Measurements from ENCODE around the gene MYH15. TPM values are rescaled to one million over a fixed set of nuclear protein-coding genes. Genes with fewer than 3 reads are reported as not detected.

MYH15 gene
- total RNA-seq, 1 experiment from 2014 or later: 1.2 TPM

DNA sequence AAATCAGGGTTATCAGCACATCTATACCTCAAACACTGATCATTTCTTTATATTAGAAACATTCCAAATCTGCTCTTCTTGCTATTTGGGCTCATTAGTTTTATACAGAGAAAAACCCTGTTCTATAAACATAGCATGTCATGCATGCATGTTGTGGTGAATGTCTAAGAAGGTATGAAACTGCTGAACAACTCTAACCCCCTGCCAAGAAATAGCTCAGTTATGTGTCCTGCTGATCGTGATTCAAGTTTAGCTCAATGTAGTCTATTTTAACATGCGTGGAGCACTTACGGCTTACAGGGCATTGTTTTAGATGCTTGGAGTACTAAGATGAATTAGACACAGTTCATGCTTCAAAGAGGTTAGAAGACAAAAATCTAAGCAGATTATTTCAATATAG is 35.8 kb downstream of the MYH15 start:
- ChIA-PET POLR2A (no interaction called here), CTCF (no interaction called here)
- no TSS peak for BruUV-seq (replicated peaks)
- intact Hi-C loops (cut with micrococcal nuclease; ENCODE audit: unreplicated experiment): loop anchor here (10.0 kb wide), 1 partner anchor 550 kb away; no protein-coding TSS in a partner anchor
- DNase-seq (ENCODE audit: low read depth, low spot score) (no peak), ATAC-seq (no peak)
- Histone ChIP-seq H3K9me3 (ENCODE audit: control insufficient read depth, insufficient read depth, low read depth, low read length) (peaks cover 10% of the 10 kb centered on the region; the same call in 1 of the 2 replicates), H3K27ac (ENCODE audit: low read length) (peak overlapping the region; percentile 17; the same call in 1 of the 2 replicates), H3K27me3 (ENCODE audit: control insufficient read depth, insufficient read depth, low read length) (no peaks in the 10 kb centered on the region), H3K4me1 (ENCODE audit: control insufficient read depth, insufficient read depth, low read length) (peaks cover 21% of the 10 kb centered on the region), H3K36me3 (ENCODE audit: control insufficient read depth, insufficient read depth, low read length) (no peaks in the 10 kb centered on the region), H3K4me3 (ENCODE audit: low read depth in 2 of 2, low read length in 2 of 2) (no peak overlapping the region)
- TF ChIP-seq TCF7L2 (IDR thresholded peaks at IDR 0.05; ENCODE audit: low read depth, low read length): no peak
- TF ChIP-seq, protein P1, sequence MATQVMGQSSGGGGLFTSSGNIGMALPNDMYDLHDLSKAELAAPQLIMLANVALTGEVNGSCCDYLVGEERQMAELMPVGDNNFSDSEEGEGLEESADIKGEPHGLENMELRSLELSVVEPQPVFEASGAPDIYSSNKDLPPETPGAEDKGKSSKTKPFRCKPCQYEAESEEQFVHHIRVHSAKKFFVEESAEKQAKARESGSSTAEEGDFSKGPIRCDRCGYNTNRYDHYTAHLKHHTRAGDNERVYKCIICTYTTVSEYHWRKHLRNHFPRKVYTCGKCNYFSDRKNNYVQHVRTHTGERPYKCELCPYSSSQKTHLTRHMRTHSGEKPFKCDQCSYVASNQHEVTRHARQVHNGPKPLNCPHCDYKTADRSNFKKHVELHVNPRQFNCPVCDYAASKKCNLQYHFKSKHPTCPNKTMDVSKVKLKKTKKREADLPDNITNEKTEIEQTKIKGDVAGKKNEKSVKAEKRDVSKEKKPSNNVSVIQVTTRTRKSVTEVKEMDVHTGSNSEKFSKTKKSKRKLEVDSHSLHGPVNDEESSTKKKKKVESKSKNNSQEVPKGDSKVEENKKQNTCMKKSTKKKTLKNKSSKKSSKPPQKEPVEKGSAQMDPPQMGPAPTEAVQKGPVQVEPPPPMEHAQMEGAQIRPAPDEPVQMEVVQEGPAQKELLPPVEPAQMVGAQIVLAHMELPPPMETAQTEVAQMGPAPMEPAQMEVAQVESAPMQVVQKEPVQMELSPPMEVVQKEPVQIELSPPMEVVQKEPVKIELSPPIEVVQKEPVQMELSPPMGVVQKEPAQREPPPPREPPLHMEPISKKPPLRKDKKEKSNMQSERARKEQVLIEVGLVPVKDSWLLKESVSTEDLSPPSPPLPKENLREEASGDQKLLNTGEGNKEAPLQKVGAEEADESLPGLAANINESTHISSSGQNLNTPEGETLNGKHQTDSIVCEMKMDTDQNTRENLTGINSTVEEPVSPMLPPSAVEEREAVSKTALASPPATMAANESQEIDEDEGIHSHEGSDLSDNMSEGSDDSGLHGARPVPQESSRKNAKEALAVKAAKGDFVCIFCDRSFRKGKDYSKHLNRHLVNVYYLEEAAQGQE (IDR thresholded peaks at IDR 0.05; ENCODE audit: insufficient read depth in 1 of 2, low read depth in 2 of 2, low read length in 1 of 2): no peak
- TF ChIP-seq SIN3A (IDR thresholded peaks at IDR 0.05; ENCODE audit: borderline replicate concordance, insufficient read depth, low read depth, low read length): no peak
- TF ChIP-seq, protein P2, sequence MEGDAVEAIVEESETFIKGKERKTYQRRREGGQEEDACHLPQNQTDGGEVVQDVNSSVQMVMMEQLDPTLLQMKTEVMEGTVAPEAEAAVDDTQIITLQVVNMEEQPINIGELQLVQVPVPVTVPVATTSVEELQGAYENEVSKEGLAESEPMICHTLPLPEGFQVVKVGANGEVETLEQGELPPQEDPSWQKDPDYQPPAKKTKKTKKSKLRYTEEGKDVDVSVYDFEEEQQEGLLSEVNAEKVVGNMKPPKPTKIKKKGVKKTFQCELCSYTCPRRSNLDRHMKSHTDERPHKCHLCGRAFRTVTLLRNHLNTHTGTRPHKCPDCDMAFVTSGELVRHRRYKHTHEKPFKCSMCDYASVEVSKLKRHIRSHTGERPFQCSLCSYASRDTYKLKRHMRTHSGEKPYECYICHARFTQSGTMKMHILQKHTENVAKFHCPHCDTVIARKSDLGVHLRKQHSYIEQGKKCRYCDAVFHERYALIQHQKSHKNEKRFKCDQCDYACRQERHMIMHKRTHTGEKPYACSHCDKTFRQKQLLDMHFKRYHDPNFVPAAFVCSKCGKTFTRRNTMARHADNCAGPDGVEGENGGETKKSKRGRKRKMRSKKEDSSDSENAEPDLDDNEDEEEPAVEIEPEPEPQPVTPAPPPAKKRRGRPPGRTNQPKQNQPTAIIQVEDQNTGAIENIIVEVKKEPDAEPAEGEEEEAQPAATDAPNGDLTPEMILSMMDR (IDR thresholded peaks at IDR 0.05): no peak
- no peak for TF ChIP-seq POLR2AphosphoS5 (IDR thresholded peaks at IDR 0.05; ENCODE audit: low read depth, low read length)
- in situ Hi-C loops (cut with HindIII; ENCODE audit: low pct_unique_long_range_greater_than_20kb, low sequenced_read_pairs): no loop called here

DNA sequence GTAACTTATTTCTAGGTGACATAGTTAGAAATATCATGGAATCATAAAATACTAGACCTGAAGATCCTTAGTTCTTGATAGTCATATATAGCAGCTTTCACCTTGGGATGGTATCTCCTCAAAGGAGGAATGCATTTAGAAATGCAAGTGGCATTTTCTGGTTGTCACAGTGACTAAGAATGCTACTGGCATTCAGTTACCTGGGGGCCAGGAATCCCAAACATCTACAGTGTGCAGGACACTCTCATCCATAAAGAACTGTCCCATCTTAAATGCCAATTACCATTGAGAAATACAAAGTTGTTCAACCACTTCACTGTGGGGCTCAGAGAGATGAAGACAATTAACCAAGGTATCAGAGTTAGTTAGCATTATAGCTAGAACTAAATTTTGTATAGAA is 36.7 kb downstream of the MYH15 start:
- H3K4me1 ChIP-seq (ENCODE audit: control insufficient read depth, insufficient read depth, low read length): peaks cover 21% of the 10 kb centered on the region
- H3K4me3 ChIP-seq (ENCODE audit: low read depth in 2 of 2, low read length in 2 of 2): no peak overlapping the region
- H3K27ac ChIP-seq (ENCODE audit: low read length): peak overlapping the region; percentile 40; the same call in 1 of the 2 replicates
- intact Hi-C loops (cut with micrococcal nuclease; ENCODE audit: unreplicated experiment) (loop anchor here (10.0 kb wide), 1 partner anchor 549 kb away; no protein-coding TSS in a partner anchor), in situ Hi-C loops (cut with HindIII; ENCODE audit: low pct_unique_long_range_greater_than_20kb, low sequenced_read_pairs) (no loop called here)
- ATAC-seq: no peak
- TF ChIP-seq, protein P2 (IDR thresholded peaks at IDR 0.05): no peak
- TF ChIP-seq TCF7L2 (IDR thresholded peaks at IDR 0.05; ENCODE audit: low read depth, low read length) (no peak), SIN3A (IDR thresholded peaks at IDR 0.05; ENCODE audit: borderline replicate concordance, insufficient read depth, low read depth, low read length) (no peak), POLR2AphosphoS5 (IDR thresholded peaks at IDR 0.05; ENCODE audit: low read depth, low read length) (no peak)
- TF ChIP-seq, protein P1 (IDR thresholded peaks at IDR 0.05; ENCODE audit: insufficient read depth in 1 of 2, low read depth in 2 of 2, low read length in 1 of 2): no peak
- no TSS peak for BruUV-seq (replicated peaks)
- H3K9me3 ChIP-seq (ENCODE audit: control insufficient read depth, insufficient read depth, low read depth, low read length): peaks cover 17% of the 10 kb centered on the region; the same call in 1 of the 2 replicates
- H3K27me3 ChIP-seq (ENCODE audit: control insufficient read depth, insufficient read depth, low read length): no peaks in the 10 kb centered on the region
- no peak for DNase-seq (ENCODE audit: low read depth, low spot score)
- ChIA-PET CTCF (no interaction called here), POLR2A (no interaction called here)
- H3K36me3 ChIP-seq (ENCODE audit: control insufficient read depth, insufficient read depth, low read length): no peaks in the 10 kb centered on the region
